Panc1 (cell line): ENCODE measurements around the gene RNF145.

Source experiments
- CTCF ChIP-seq: fragments of 450-650 bp; IDR thresholded peaks from 2 replicates; pipeline ENCODE4 v1.5.1; 2017; ENCODE audit warnings: mild to moderate bottlenecking
- POLR2AphosphoS5 ChIP-seq: IDR thresholded peaks from 2 replicates; pipeline ENCODE4 v1.6.1; 2012; ENCODE audit warnings: mild to moderate bottlenecking, low read depth, low read length, moderate library complexity
- REST ChIP-seq, 2 experiments: IDR thresholded peaks; 2 replicates each; pipeline ENCODE4 v1.6.1; 2011 to 2012; ENCODE audit warnings: low read depth in 2 of 2, control low read depth in 1 of 2, low read length in 1 of 2, mild to moderate bottlenecking in 1 of 2, moderate library complexity in 1 of 2; ENCODE audit not compliant: insufficient read depth in 1 of 2
- SIN3A ChIP-seq: IDR thresholded peaks from 2 replicates; pipeline ENCODE4 v1.6.1; 2012; ENCODE audit warnings: low read depth, mild to moderate bottlenecking, low read length, moderate library complexity, borderline replicate concordance; ENCODE audit not compliant: insufficient read depth

- TF ChIP-seq POLR2AphosphoS5 (no peak), CTCF (no peak), REST (IDR thresholded peaks at IDR 0.05; ENCODE audit: insufficient read depth in 1 of 2, low read depth in 2 of 2, low read length in 1 of 2) (no peak), SIN3A (no peak)
These were observed 56.5 kb downstream of the RNF145 start for GRCh38 chr5:159152876-159153275.
